ENCODE data around the gene TMEM145.
"Not testable (repeated sequence)": the region's sequence is repeated elsewhere in the genome, so short reads cannot be mapped to it uniquely, and the experiment has no call there.

Gene TMEM145

GRCh38 chr19:42339126-42339860 lies 26.2 kb downstream of the TMEM145 start:
- DNase-seq = not testable (repeated sequence)

- DNase-seq = not testable (repeated sequence)
Measured at GRCh38 chr19:42339922-42340321, 26.8 kb downstream of the TMEM145 start.

- DNase-seq = no peak
Measured at GRCh38 chr19:42343344-42344110, 30.4 kb downstream of the TMEM145 start.

- no peak for DNase-seq
Measured at GRCh38 chr19:42344336-42344893, 31.3 kb downstream of the TMEM145 start.

GRCh38 chr19:42345191-42345812 lies 32.2 kb downstream of the TMEM145 start:
- no peak for DNase-seq

- DNase-seq = no peak
Measured at GRCh38 chr19:42348211-42348610, 35.1 kb downstream of the TMEM145 start.

GRCh38 chr19:42349378-42350107 lies 36.4 kb downstream of the TMEM145 start:
- no peak for DNase-seq

GRCh38 chr19:42350417-42350816 lies 37.3 kb downstream of the TMEM145 start:
- DNase-seq = no peak

GRCh38 chr19:42351079-42351735 lies 38.1 kb downstream of the TMEM145 start:
- DNase-seq = no peak

- DNase-seq = peak; percentile 99
Measured at GRCh38 chr19:42352301-42353259, 39.5 kb downstream of the TMEM145 start.

- no peak for DNase-seq
Measured at GRCh38 chr19:42353341-42354015, 40.4 kb downstream of the TMEM145 start.

- no peak for DNase-seq
Measured at GRCh38 chr19:42355896-42356295, 42.8 kb downstream of the TMEM145 start.

- DNase-seq = no peak
Measured at GRCh38 chr19:42356686-42357085, 43.6 kb downstream of the TMEM145 start.

GRCh38 chr19:42357290-42357689 lies 44.2 kb downstream of the TMEM145 start:
- no peak for DNase-seq

- no peak for DNase-seq
Measured at GRCh38 chr19:42360787-42361544, 47.9 kb downstream of the TMEM145 start.

- no peak for DNase-seq
Measured at GRCh38 chr19:42361545-42361910, 48.4 kb downstream of the TMEM145 start.

- no peak for DNase-seq
Measured at GRCh38 chr19:42362342-42362741, 49.2 kb downstream of the TMEM145 start.

GRCh38 chr19:42362891-42363440 lies 49.9 kb downstream of the TMEM145 start:
- no peak for DNase-seq

GRCh38 chr19:42363614-42364346 lies 50.7 kb downstream of the TMEM145 start:
- DNase-seq = no peak
